Skeletal muscle tissue (tissue), 4 donors: ENCODE data around the gene FANK1. TPM values are rescaled to one million over a fixed set of nuclear protein-coding genes. Genes with fewer than 3 reads are reported as not detected.
"Not testable (repeated sequence)": the region's sequence is repeated elsewhere in the genome, so short reads cannot be mapped to it uniquely, and the experiment has no call there.

ENCODE experiments used
- H3K27ac ChIP-seq: one replicate; pipeline ENCODE4 v1.7.0; 2013; ENCODE audit warnings: mild to moderate bottlenecking, low read depth, low read length, inconsistent platforms
- H3K27me3 ChIP-seq, 3 donors: one replicate each; pipeline ENCODE4 v1.7.0; 2013; ENCODE audit warnings: low read length in 3 of 3; ENCODE audit not compliant: control insufficient read depth in 3 of 3, insufficient read depth in 3 of 3
- H3K36me3 ChIP-seq, 3 donors: one replicate each; pipeline ENCODE4 v1.7.0; 2013; ENCODE audit warnings: low read length in 3 of 3; ENCODE audit not compliant: control insufficient read depth in 3 of 3, insufficient read depth in 3 of 3
- H3K4me1 ChIP-seq, 3 donors: one replicate each; pipeline ENCODE4 v1.7.0; 2013; ENCODE audit warnings: low read length in 3 of 3, mild to moderate bottlenecking in 3 of 3; ENCODE audit not compliant: control insufficient read depth in 3 of 3, insufficient read depth in 3 of 3
- H3K4me3 ChIP-seq, 3 donors: one replicate each; pipeline ENCODE4 v1.7.0; 2013; ENCODE audit warnings: low read length in 3 of 3
- H3K9ac ChIP-seq, 3 donors: one replicate each; pipeline ENCODE4 v1.7.0; 2013; ENCODE audit warnings: low read length in 3 of 3, mild to moderate bottlenecking in 3 of 3, moderate library complexity in 2 of 3, low read depth in 1 of 3
- H3K9me3 ChIP-seq, 3 donors: one replicate each; pipeline ENCODE4 v1.7.0; 2013; ENCODE audit warnings: low read length in 3 of 3; ENCODE audit not compliant: control insufficient read depth in 3 of 3
- total RNA-seq: library from RNA; depleted of rRNA; stranded (reverse); fragments of >200 nt; gene quantifications from one replicate; pipeline ENCODE4 v1.2.3, GENCODE V29; 2014
- donor health status: Osteomylitis.

FANK1 gene
- total RNA-seq, 1 donor from 2014 or later, result not detected

DNA sequence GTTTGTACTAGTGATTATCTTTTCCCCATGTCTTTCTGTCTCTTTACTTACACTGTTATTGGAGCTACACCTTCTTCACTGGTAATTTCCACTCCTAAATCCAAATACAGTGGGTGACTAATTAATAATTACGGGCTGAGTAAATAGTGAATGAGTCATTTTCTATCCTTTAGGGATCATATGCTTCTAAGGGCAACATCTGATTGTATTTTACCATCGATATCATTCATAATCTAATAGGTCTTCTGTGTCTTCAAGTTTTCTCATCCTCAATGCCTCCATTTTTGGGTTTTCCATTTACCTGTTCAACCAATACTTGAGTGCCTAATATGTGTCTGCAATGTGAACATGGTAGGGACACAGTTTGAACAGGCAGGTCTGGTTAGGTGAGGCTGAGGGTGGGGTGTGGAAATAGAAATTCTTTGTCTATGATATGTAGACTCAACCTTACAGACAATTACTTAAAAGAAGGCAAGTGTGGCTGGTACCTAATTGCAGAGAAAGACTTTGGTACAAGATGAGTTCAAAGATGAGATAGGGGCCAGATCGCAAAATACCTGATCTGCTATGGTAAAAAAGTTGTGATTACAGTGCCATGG is 9.4 kb upstream of the FANK1 start:
- Histone ChIP-seq H3K9ac (no peak overlapping the region), H3K9me3 (no peaks in the 10 kb centered on the region), H3K27me3 (no peaks in the 10 kb centered on the region), H3K36me3 (peaks cover 0 to 4% (median 0%) of the 10 kb centered on the region in 3 donors), H3K4me1 (no peaks in the 10 kb centered on the region), H3K27ac (no peak overlapping the region), H3K4me3 (no peak overlapping the region)

DNA sequence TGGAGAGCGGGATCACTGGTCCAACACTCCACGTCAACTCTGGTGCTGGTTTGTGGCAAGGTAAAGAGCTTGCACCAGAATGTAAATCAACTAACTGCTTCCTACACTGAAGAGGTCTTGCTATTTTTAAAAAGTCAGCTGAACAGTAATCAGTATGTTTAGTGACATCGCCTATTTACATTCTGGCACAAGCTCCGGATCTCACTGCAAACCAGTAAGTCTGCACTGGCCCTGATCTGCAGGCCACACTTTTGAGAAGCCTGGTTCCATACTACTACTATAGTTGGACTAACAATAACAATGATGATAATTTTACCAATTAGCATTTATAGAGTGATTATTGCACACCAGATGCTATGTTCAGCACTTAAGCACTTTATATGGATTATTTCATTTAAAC is 6.9 kb upstream of the FANK1 start:
- H3K36me3 ChIP-seq, H3K4me1 ChIP-seq, H3K9me3 ChIP-seq, H3K27me3 ChIP-seq, H3K9ac ChIP-seq, H3K27ac ChIP-seq, H3K4me3 ChIP-seq: not testable (repeated sequence)

DNA sequence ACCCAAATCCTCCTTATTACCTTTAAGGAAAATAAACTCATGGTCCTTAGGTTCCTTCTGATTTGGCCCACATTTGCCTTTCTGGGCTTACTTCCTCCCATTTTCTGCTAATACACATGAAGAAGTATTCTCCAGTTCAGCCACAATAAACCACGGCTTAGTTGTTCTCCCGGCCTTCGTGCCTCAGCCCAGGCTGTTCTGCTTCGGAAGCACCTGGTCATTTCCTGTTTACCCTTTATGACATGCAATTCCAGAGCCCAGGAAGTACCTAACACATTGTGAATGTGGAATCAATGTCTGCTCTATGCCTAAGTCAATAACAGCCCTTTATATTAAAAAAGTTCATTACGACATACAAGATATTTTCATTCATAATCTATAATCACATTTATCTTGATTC is 4.0 kb upstream of the FANK1 start:
- not testable (repeated sequence) for H3K27ac ChIP-seq, H3K4me1 ChIP-seq, H3K36me3 ChIP-seq, H3K9me3 ChIP-seq, H3K27me3 ChIP-seq, H3K4me3 ChIP-seq, H3K9ac ChIP-seq

- H3K27me3 ChIP-seq, H3K9ac ChIP-seq, H3K4me1 ChIP-seq, H3K9me3 ChIP-seq, H3K27ac ChIP-seq, H3K36me3 ChIP-seq, H3K4me3 ChIP-seq: not testable (repeated sequence)
Observed at GRCh38 chr10:125894176-125894575, 2.2 kb upstream of the FANK1 start.

DNA sequence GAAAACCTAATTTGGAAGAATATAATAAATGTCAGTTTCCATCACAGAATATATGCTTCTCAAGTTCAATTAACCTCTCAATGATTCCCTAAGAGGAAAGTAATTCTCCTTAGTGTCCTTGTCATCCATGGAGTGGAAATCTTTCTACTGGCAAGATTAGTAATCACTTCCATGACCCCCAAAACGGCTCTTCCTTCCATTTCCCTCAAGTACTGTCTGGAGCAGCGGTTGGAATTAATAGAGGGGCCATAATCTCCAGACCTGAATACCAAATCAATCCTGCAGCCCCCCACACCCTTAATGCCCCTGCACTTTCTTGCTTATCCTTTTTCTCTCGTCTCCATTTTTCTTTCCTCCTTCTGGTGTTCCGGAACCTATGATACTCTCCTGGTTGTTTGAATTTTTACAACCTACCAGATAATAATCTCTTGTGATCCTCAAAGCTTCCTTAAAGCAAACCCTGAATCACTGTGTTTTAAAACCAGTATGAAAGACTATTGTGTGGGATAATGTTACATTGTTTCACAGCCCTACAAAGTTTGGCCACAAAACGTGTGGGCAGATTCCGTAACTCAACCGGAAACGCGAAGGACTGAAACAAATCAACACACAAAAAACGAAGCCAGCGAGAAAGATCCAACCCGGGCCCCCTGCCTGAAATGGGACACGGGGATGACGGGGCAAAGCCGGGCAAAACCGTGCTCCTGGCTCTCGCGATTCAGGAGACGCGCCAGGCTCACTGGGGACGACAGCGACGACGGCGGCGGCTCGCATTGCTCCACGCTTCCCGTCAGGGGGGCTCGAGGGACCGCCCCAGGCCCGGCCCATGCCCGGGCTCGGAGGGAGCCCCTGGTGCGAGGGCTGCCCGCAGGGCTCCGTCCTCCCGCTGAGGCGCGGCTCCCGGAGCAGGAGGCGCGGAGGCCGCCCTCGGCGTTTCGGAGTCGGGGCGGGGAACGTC is 955 bp upstream of the FANK1 start:
- not testable (repeated sequence) for H3K27me3 ChIP-seq, H3K36me3 ChIP-seq, H3K4me1 ChIP-seq, H3K9me3 ChIP-seq
- Histone ChIP-seq H3K9ac (peak overlapping the region; percentile 76 to 85 (median 81)), H3K4me3 (peak overlapping the region; percentile 73 to 80 (median 76)), H3K27ac (peak overlapping the region; percentile 65)

- not testable (repeated sequence) for H3K4me3 ChIP-seq, H3K27ac ChIP-seq, H3K4me1 ChIP-seq, H3K36me3 ChIP-seq, H3K27me3 ChIP-seq, H3K9me3 ChIP-seq, H3K9ac ChIP-seq
Observed at GRCh38 chr10:125897317-125897716, 953 bp downstream of the FANK1 start.

- H3K9ac ChIP-seq, H3K4me1 ChIP-seq, H3K9me3 ChIP-seq, H3K27me3 ChIP-seq, H3K27ac ChIP-seq, H3K36me3 ChIP-seq, H3K4me3 ChIP-seq: not testable (repeated sequence)
Observed at GRCh38 chr10:125900963-125901362, 4.6 kb downstream of the FANK1 start.

- H3K4me1 ChIP-seq, H3K36me3 ChIP-seq, H3K9ac ChIP-seq, H3K27ac ChIP-seq, H3K9me3 ChIP-seq, H3K4me3 ChIP-seq, H3K27me3 ChIP-seq: not testable (repeated sequence)
Observed at GRCh38 chr10:125903135-125903640, 6.8 kb downstream of the FANK1 start.

- not testable (repeated sequence) for H3K27ac ChIP-seq, H3K9me3 ChIP-seq, H3K4me3 ChIP-seq
Observed at GRCh38 chr10:125905069-125905994, 9.0 kb downstream of the FANK1 start.

More at GRCh38 chr10:125905069-125905994, 9.0 kb downstream of the FANK1 start:
- H3K9ac ChIP-seq, H3K4me1 ChIP-seq, H3K27me3 ChIP-seq, H3K36me3 ChIP-seq: not testable (repeated sequence)
